Stimulated activated CD8-positive, alpha-beta memory T cell treated with anti-CD3 and anti-CD28 coated beads, Interleukin-7, amount 100 ng/mL, for 24 hours (primary cell): Measurements from ENCODE around the gene SLC25A11.

Source experiments
- DNase-seq: peaks from one replicate; pipeline ENCODE4 v3.0.0-alpha.2; 2020; ENCODE audit warnings: low read depth

The SLC25A11 gene

DNA sequence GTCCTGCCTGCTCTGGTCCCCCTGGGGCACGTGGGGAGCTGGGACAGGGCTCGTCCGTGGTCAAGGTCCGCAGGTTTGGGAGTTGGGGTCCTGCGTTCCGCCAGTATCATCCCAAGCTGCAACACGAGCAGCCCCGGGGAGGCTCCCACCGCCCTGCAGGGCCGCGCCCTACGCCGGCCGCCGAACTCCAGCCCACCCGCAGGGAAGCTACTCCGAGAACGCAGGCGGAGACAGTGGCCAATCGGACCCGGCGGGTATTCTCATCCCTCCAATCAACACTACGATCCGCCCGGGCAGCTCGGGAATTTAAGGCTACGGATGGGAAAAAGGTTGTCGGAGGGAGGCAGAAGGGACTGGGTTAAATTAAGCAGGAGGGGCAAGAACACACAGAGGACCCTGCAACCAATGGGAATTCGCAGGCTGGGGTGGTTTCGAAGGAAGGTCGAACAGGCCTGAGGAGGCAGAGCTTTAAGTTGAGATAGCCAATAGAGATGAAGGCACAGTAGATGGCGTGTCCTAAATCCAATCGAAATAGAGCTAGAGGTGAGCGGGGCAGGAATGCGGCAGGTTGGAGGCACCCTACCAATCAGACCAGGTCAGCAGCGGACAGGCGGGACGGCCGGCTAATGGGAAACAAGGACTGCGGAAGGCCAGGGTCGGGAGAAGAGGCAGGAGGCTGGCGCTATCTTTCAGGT lies 27.1 kb upstream of the SLC25A11 start:
- peak; percentile 80 for DNase-seq

GRCh38 chr17:4965311-4965986 lies 25.6 kb upstream of the SLC25A11 start:
- DNase-seq: no peak

- DNase-seq: no peak
Observed at GRCh38 chr17:4960279-4960922, 20.6 kb upstream of the SLC25A11 start.

- DNase-seq: no peak
Observed at GRCh38 chr17:4959261-4959965, 19.6 kb upstream of the SLC25A11 start.

DNA sequence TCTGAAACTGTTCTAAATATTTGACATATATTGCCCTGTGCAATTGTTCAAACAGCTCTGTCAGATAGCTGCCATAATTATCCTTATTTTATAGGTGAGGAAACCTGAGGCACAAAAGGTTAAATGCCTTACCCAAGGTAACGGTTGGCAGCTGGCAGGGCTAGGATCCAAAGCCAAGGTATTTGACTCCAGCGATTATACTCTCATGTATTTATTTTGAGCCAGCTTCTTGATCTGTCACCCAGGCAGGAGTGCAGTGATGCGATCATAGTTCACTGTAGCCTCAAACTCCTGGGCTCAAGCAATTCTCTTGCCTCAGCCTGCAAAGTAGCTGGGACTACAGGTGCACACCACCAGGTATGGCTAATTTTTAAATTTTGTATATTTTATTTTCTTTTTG lies 18.3 kb upstream of the SLC25A11 start:
- DNase-seq: no peak

- DNase-seq: no peak
Observed at GRCh38 chr17:4956493-4957061, 16.7 kb upstream of the SLC25A11 start.

GRCh38 chr17:4955091-4955490 lies 15.2 kb upstream of the SLC25A11 start:
- DNase-seq: no peak

GRCh38 chr17:4953451-4953961 lies 13.7 kb upstream of the SLC25A11 start:
- no peak for DNase-seq

GRCh38 chr17:4951486-4951885 lies 11.6 kb upstream of the SLC25A11 start:
- no peak for DNase-seq

DNA sequence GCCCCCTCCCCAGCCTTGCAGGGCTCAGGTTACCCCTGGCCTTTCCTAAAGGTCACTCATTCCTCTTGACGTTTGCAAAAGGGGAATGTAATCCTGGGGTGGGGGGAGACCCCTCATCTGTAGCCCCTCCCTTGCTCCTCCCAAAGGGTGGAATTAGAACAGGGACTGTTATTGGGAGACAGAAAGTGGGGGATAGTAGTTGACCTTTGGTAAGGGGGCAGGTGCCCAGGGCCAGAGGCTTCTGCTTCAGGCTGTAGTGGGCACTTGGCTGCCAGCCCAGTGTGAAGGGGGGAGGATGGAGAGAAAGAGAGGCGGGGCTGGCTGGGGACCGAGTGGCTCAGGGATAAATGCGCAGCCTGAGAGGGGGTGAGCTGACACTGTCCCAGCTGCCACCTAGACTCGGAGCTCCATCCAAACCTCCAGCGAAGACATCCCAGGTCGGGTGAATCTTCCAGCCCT lies 10.9 kb upstream of the SLC25A11 start, which contains the start of gene ENO3:
TSS of gene ENO3 (plus strand) at position 374 of the 459 bp plus-strand sequence. CDS start 711 bp downstream, outside the sequence.
- no peak for DNase-seq

GRCh38 chr17:4950075-4950745 lies 10.4 kb upstream of the SLC25A11 start:
- DNase-seq: no peak

DNA sequence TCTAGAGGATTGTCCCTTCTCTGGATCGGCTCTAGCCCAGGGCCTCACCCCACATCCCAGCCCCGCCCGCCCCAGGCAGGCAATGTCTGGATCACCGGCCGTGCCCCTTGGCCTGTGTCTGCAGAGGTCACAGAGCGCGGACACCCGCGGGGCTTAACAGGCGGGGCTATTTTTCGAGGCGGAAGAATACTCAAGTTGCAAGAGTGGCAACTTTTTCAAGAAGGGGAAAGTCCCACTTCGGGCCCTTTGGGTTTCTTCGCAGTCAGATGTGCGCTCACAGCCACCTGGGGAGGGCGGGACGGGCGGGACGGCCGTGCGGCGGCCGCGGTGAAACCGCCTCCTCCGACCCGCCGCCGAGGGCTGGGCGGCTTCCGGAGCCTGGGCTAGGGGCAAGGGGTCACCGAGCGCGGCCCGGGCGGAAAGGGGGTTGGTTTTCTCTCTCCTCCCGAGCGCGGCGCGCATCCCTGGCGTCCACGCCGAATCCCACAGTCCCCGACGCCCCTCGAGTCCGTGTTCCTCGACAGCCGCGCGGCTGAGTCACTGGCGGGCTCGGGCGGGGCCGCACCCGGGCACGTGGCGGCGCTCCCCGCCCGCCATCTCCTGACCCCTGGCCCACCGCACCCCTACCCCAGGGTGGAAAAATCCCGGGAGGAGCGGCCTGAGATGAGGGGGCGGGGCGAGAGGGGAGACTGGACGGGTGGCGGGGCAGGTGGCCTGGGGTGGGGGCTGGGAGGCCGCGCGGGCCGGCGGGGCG lies 9.7 kb upstream of the SLC25A11 start:
- no peak for DNase-seq

GRCh38 chr17:4948931-4949320 lies 9.1 kb upstream of the SLC25A11 start:
- DNase-seq: no peak

DNA sequence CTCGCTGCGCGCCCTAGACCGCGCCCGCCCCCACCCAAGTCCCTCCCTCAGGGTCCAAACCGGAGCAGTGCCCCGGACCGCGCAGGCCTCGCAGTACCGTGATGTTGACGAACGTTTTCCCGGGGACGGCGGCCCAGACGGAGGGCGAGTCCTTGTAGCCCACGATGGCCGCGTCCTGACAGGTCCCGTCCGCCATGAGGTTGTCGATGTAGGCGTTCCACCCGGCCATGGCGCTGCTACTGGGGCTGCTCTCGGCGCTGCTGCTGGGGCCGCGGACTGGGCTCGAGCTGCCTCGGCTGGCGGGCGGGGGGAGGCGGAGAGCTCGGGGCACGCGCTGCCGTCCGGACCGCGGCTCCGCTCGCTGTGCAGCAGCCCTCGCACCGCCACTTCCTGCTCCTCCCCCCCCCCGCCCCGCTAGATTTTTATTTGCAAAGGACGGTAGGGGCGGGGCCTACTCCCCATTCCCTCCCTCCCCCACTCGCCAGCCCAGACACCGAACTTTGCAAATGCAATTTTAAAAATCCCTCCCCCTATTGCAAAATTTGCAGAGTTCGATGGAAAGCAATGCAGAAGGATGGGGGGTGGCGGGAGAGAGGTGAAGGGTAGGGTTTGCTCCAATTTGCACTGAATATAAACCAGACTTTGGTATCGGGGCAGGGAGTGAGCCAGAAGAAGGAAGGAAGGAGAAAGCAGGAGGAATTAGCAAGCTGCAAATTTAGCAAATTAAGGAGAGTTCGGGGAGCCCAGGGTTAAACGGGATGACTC lies 8.5 kb upstream of the SLC25A11 start, which contains the start of gene PFN1:
TSS of gene PFN1 (minus strand) at position 365 of the 765 bp plus-strand sequence. CDS start at position 229, 136 bp downstream.
- DNase-seq: peak; percentile 81

DNA sequence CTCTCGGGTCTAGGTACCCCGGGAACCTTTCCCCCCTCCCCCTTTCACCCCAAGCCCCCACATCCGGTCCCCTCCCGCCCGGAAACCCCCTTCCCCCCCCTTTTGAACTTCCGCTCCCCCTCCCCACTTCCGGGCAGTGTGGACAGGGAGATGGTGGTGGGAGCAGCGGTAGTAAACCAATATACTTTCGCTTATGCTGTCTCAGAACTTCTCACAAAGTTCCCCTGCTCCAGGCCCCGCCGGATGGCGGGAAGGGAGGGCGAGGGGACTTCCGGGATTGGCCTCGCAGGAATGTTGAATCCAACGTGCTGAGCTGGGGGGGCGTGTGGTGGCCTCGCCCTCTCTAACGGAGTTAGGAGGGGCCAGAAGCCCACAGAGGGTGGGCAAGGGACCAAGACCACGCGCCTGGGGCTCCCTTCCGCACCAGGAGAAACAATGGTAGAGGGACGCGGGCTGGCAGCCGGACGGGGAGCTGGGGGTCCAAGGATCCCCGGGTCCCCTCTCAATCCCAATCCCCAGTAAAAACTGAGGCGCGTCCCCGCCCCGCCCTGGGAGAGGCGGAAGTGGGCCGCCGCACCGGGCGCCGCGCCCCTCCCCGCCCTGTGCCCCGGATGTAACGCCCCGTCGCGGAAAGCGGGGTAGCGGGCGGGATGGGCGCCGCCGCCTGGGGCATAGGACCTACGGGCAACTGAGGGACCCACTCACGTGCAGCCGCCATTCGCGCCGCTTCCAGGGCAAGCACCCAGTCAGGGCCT lies 7.7 kb upstream of the SLC25A11 start:
- no peak for DNase-seq

DNA sequence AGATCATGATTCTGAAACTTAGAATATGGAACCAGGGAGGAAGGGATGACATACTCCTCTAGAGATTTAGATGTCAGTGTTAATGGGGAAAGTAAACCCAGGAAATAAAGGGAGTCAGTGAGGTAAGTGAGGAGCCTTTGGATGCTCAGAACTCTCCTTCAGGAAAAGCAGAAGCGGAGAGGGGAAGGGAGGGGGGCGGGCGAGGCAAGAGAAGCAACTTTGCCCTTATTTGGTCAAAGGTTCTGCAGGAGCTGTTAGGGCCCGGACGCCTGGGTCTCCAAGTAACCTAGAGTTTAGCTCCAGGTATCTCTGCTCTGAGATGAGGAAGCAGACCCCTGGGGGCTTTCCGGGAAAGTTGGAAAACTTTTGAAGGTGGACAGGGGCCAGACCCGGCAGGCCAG lies 7.2 kb upstream of the SLC25A11 start:
- no peak for DNase-seq

- DNase-seq: no peak
Observed at GRCh38 chr17:4946312-4946976, 6.6 kb upstream of the SLC25A11 start.

DNA sequence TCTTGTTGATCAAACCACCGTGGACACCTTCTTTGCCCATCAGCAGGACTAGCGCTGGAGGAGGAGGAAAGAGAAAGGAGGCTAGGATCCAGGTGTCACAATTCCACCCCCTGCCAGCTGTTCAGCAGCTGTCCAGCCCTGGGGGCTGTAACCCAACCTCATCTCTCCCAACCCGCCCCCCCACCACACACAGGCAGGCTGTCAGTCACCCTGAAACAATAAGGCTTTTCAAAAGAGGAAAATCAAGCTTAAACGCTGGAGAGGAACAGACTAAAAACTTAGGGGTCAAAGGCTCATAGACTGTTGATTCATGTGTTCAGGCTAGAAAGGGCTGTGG lies 6.1 kb upstream of the SLC25A11 start:
- DNase-seq: no peak
